Dendritic cell treated with granulocyte-macrophage colony-stimulating factor and Interleukin-4, amounts not matched to agents 40 ng/mL and 50 ng/mL, for 4 days (primary cell): ENCODE measurements around the gene SARS1.

ENCODE experiments used
- H3K27ac Mint-ChIP-seq: one replicate; pipeline ENCODE4 v1.8.0; 2022; ENCODE audit warnings: mild to moderate bottlenecking, mixed read lengths
- H3K27me3 Mint-ChIP-seq: one replicate; pipeline ENCODE4 v1.8.0; 2022; ENCODE audit warnings: mild to moderate bottlenecking, mixed read lengths
- H3K36me3 Mint-ChIP-seq: one replicate; pipeline ENCODE4 v1.8.0; 2022; ENCODE audit warnings: low read depth, mixed read lengths
- H3K4me1 Mint-ChIP-seq: one replicate; pipeline ENCODE4 v1.8.0; 2022; ENCODE audit warnings: low read depth, mixed read lengths
- H3K4me3 Mint-ChIP-seq: one replicate; pipeline ENCODE4 v1.8.0; 2022; ENCODE audit warnings: mild to moderate bottlenecking, moderate library complexity, mixed read lengths
- H3K9me3 Mint-ChIP-seq: one replicate; pipeline ENCODE4 v1.8.0; 2022; ENCODE audit warnings: mixed read lengths
- intact Hi-C: fragments of 100-400 bp; cut with micrococcal nuclease; formaldehyde crosslinking; loops from one replicate; pipeline ENCODE4 v1.15.0; 2022

SARS1 gene

DNA sequence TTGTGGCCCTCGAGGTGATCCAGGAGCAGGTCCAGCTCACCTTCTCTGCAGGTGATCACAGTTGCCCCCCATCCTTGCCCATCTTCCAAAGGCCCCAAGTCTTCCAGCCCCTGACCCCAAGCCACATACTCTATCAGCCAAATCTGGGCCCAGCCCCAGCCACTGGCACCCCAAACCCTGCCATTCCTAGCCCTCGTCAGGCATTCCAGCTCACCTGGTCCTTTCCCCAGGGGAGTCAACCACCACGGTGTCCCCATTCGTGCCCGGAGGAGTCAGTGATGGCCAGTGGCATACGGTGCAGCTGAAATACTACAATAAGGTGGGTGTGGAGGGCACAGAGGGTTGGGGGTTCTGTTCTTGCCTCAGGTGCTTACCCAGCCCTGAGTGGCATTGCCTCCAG is 47.9 kb downstream of the SARS1 start:
- intact Hi-C loops: loop anchor here (10.0 kb wide), 1 partner anchor 273 kb away; the partner anchor contains the start of gene GPR61
- Mint-ChIP-seq H3K27ac (no peak overlapping the region), H3K9me3 (no peaks in the 10 kb centered on the region), H3K4me3 (no peak overlapping the region), H3K4me1 (peaks cover 11% of the 10 kb centered on the region), H3K27me3 (peaks cover 17% of the 10 kb centered on the region), H3K36me3 (no peaks in the 10 kb centered on the region)

DNA sequence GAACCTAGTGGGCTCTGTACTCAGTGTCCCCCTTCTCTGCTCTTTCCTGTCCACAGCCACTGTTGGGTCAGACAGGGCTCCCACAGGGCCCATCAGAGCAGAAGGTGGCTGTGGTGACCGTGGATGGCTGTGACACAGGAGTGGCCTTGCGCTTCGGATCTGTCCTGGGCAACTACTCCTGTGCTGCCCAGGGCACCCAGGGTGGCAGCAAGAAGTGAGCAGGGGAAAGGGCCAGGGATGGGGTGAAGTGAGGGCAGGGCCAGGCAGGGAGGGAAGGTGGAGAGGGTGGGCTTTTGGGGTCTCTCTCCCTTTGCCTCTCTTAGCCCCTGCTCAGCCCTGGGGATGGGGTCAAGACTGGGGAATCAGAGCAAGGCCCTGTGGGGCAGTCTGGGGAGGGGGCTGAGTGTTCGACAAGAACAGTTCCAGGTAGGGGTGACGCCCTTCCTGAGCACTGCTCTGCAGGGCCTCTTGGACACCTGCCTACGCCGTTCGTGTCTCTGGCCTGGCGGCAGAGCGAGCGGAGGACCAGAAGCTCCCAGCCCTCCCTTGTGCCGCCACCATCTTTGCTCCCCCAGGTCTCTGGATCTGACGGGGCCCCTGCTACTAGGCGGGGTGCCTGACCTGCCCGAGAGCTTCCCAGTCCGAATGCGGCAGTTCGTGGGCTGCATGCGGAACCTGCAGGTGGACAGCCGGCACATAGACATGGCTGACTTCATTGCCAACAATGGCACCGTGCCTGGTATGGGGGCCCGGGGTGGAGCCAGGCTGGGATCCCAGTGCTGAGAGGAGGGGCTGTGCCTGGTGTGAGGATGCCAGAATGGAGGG is 48.7 kb downstream of the SARS1 start:
- no peaks in the 10 kb centered on the region for H3K36me3 Mint-ChIP-seq
- H3K27me3 Mint-ChIP-seq: peaks cover 15% of the 10 kb centered on the region
- no peak overlapping the region for H3K4me3 Mint-ChIP-seq
- intact Hi-C loops: loop anchor here (1.0 to 10.0 kb wide), 2 partner anchors 137 to 272 kb away; partner anchors contain the start of gene GPR61
- H3K4me1 Mint-ChIP-seq: peaks cover 11% of the 10 kb centered on the region
- no peaks in the 10 kb centered on the region for H3K9me3 Mint-ChIP-seq
- no peak overlapping the region for H3K27ac Mint-ChIP-seq

- intact Hi-C loops: loop anchor here (1.0 to 10.0 kb wide), 2 partner anchors 136 to 272 kb away; partner anchors contain the start of gene GPR61
- Mint-ChIP-seq H3K4me3 (no peak overlapping the region), H3K27ac (no peak overlapping the region), H3K27me3 (peaks cover 15% of the 10 kb centered on the region), H3K9me3 (no peaks in the 10 kb centered on the region), H3K4me1 (peaks cover 11% of the 10 kb centered on the region), H3K36me3 (no peaks in the 10 kb centered on the region)
These were observed 49.5 kb downstream of the SARS1 start for GRCh38 chr1:109263234-109263596.

- H3K4me3 Mint-ChIP-seq: no peak overlapping the region
- no peak overlapping the region for H3K27ac Mint-ChIP-seq
- H3K27me3 Mint-ChIP-seq: peaks cover 15% of the 10 kb centered on the region
- no peaks in the 10 kb centered on the region for H3K36me3 Mint-ChIP-seq
- peaks cover 11% of the 10 kb centered on the region for H3K4me1 Mint-ChIP-seq
- H3K9me3 Mint-ChIP-seq: no peaks in the 10 kb centered on the region
- intact Hi-C loops: loop anchor here (1.0 to 10.0 kb wide), 2 partner anchors 136 to 271 kb away; partner anchors contain the start of gene GPR61
These were observed 50.1 kb downstream of the SARS1 start for GRCh38 chr1:109263597-109264378.

DNA sequence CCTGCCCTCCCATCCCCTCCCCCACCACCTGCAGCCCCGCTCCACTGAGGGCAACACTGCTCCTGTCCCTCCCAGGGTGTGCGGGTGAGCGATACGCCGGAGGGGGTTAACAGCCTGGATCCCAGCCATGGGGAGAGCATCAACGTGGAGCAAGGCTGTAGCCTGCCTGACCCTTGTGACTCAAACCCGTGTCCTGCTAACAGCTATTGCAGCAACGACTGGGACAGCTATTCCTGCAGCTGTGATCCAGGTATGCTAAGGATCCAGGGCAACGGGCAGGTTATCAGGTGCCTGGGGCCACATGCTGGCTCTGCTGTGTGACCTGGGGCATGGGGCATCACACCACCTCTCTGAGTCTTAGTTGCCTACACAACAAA is 50.6 kb downstream of the SARS1 start:
- peaks cover 15% of the 10 kb centered on the region for H3K27me3 Mint-ChIP-seq
- intact Hi-C loops: loop anchor here (10.0 kb wide), 1 partner anchor 270 kb away; the partner anchor contains the start of gene GPR61
- H3K27ac Mint-ChIP-seq: no peak overlapping the region
- peaks cover 11% of the 10 kb centered on the region for H3K4me1 Mint-ChIP-seq
- no peaks in the 10 kb centered on the region for H3K9me3 Mint-ChIP-seq
- no peak overlapping the region for H3K4me3 Mint-ChIP-seq
- no peaks in the 10 kb centered on the region for H3K36me3 Mint-ChIP-seq

DNA sequence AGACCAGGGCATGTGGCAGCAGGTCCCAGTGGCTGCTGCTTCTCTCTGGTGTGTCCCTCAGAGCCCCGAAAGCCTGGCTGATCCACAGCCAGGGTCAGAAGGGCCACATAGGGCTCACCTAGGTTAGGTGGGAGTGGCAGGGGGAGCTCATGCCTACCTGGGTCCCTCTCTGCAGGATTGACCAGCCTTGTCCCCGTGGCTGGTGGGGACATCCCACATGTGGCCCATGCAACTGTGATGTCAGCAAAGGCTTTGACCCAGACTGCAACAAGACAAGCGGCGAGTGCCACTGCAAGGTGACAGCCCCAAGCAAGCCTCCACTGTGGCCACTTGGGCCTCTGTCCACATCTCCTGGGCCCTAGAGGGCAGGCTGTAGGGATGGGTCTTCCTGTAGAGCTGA is 51.3 kb downstream of the SARS1 start:
- Mint-ChIP-seq H3K4me3 (no peak overlapping the region), H3K9me3 (no peaks in the 10 kb centered on the region), H3K36me3 (no peaks in the 10 kb centered on the region), H3K4me1 (peaks cover 11% of the 10 kb centered on the region), H3K27ac (no peak overlapping the region), H3K27me3 (peaks cover 15% of the 10 kb centered on the region)
- intact Hi-C loops: loop anchor here (10.0 kb wide), 1 partner anchor 270 kb away; the partner anchor contains the start of gene GPR61

DNA sequence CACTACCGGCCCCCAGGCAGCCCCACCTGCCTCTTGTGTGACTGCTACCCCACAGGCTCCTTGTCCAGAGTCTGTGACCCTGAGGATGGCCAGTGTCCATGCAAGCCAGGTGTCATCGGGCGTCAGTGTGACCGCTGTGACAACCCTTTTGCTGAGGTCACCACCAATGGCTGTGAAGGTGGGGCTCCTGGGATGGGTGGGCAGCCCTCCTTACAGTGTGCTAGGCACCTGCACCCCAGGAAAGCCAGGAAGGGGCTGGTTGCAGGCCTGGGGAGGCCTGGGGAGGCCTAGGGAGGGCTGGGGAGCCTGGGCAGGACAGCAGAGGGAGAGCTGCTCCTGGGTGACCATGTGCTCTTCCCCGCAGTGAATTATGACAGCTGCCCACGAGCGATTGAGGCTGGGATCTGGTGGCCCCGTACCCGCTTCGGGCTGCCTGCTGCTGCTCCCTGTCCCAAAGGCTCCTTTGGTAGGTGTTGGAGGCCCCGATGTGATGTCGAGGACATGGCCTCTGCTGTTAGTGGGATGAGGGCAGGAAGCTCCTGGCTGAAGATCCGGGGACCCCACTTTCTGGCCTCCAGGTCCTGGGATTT is 52.1 kb downstream of the SARS1 start:
- H3K36me3 Mint-ChIP-seq: no peaks in the 10 kb centered on the region
- H3K4me1 Mint-ChIP-seq: peaks cover 11% of the 10 kb centered on the region
- H3K27me3 Mint-ChIP-seq: peaks cover 14% of the 10 kb centered on the region
- H3K27ac Mint-ChIP-seq: no peak overlapping the region
- H3K9me3 Mint-ChIP-seq: no peaks in the 10 kb centered on the region
- intact Hi-C loops: loop anchor here (10.0 kb wide), 1 partner anchor 269 kb away; the partner anchor contains the start of gene GPR61
- H3K4me3 Mint-ChIP-seq: no peak overlapping the region

DNA sequence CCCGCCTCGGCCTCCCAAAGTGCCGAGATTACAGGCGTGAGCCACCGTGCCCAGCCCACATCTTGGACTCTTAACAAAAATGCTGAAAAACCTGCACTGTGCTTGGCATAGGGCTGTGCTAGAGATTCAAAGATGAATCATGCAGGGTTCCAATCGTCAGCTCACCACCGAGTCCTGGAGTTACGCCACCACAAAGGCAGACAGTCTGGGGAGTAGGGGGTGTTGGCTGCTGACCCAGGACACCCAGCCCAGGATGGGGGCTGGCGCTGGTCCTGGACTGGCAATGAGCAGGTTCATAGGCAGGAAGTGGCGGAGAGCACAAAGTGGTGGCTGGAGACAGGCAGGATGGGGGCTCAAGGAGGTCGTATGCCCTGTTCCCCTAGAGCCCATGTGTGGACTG is 53.2 kb downstream of the SARS1 start:
- Mint-ChIP-seq H3K4me1 (peaks cover 11% of the 10 kb centered on the region), H3K27me3 (peaks cover 12% of the 10 kb centered on the region), H3K36me3 (no peaks in the 10 kb centered on the region), H3K9me3 (no peaks in the 10 kb centered on the region), H3K27ac (no peak overlapping the region), H3K4me3 (no peak overlapping the region)
- intact Hi-C loops: loop anchor here (10.0 kb wide), 1 partner anchor 268 kb away; the partner anchor contains the start of gene GPR61

DNA sequence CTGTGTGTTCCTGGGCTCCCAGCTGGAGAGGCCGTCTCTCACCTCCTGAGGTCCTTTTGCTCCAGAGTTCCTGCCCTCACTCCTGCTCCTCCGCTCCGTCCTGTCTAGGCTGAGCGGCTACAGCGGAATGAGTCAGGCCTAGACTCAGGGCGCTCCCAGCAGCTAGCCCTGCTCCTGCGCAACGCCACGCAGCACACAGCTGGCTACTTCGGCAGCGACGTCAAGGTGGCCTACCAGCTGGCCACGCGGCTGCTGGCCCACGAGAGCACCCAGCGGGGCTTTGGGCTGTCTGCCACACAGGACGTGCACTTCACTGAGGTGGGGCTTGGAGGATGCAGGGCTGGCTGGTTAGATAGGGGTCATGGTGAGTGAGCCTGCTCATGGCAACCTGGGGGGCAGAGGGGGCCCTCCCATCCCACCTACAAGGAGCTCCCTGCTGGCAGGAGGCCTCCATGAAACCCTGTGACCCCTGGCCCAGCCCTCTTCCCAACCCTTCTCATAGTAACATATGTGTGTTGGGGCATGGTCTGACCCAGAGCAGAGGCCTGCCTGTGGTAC is 54.1 kb downstream of the SARS1 start:
- Mint-ChIP-seq H3K4me1 (peaks cover 11% of the 10 kb centered on the region), H3K27ac (no peak overlapping the region), H3K27me3 (peaks cover 8% of the 10 kb centered on the region), H3K4me3 (no peak overlapping the region), H3K9me3 (no peaks in the 10 kb centered on the region), H3K36me3 (no peaks in the 10 kb centered on the region)
- intact Hi-C loops: loop anchor here (10.0 kb wide), 1 partner anchor 267 kb away; the partner anchor contains the start of gene GPR61

DNA sequence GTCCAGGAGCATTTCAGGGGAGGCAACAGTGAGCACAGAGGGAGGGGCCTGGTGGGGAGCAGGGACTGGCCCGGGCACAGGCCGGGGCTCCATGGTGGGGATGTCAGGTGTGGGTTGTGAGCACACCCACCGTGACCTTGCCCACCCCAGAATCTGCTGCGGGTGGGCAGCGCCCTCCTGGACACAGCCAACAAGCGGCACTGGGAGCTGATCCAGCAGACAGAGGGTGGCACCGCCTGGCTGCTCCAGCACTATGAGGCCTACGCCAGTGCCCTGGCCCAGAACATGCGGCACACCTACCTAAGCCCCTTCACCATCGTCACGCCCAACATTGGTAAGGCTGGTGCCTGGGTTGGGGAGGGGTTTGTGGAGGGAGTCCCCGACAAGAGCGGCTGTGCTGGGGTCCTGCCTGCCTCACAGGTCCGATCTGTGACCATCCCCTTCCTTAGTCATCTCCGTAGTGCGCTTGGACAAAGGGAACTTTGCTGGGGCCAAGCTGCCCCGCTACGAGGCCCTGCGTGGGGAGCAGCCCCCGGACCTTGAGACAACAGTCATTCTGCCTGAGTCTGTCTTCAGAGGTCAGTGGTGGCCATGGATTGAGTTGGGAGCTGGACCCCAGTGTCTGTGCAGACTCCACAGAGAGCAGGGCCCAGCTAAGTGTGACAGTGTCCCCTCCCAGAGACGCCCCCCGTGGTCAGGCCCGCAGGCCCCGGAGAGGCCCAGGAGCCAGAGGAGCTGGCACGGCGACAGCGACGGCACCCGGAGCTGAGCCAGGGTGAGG is 54.9 kb downstream of the SARS1 start:
- Mint-ChIP-seq H3K9me3 (no peaks in the 10 kb centered on the region), H3K27me3 (no peaks in the 10 kb centered on the region), H3K36me3 (no peaks in the 10 kb centered on the region), H3K4me3 (no peak overlapping the region), H3K4me1 (peaks cover 6% of the 10 kb centered on the region), H3K27ac (no peak overlapping the region)
- intact Hi-C loops: loop anchor here (10.0 kb wide), 1 partner anchor 266 kb away; the partner anchor contains the start of gene GPR61

- H3K4me1 Mint-ChIP-seq: peaks cover 8% of the 10 kb centered on the region
- peaks cover 4% of the 10 kb centered on the region for H3K27me3 Mint-ChIP-seq
- no peaks in the 10 kb centered on the region for H3K9me3 Mint-ChIP-seq
- no peak overlapping the region for H3K27ac Mint-ChIP-seq
- H3K36me3 Mint-ChIP-seq: no peaks in the 10 kb centered on the region
- intact Hi-C loops: loop anchor here (10.0 kb wide), 1 partner anchor 265 kb away; the partner anchor contains the start of gene GPR61
- no peak overlapping the region for H3K4me3 Mint-ChIP-seq
These were observed 55.7 kb downstream of the SARS1 start for GRCh38 chr1:109269212-109269980.

DNA sequence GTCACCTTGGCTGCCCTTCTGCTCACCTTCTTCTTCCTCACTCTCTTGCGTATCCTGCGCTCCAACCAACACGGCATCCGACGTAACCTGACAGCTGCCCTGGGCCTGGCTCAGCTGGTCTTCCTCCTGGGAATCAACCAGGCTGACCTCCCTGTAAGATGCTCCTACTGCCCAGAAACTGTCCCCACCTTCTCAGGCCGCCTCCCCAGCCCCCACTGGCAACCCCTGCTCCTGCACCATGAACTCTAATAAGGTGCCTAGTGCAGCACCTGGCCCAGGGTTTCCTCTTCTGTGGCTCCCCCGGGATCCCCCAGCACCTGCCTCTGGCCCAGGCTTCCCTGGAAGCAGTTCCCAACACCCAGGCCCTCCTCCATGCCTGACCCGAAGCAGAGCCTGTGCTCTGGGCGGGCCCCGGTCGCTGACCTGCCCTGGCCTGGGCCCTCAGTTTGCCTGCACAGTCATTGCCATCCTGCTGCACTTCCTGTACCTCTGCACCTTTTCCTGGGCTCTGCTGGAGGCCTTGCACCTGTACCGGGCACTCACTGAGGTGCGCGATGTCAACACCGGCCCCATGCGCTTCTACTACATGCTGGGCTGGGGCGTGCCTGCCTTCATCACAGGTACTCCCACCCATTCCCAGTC is 56.4 kb downstream of the SARS1 start:
- no peaks in the 10 kb centered on the region for H3K9me3 Mint-ChIP-seq
- no peak overlapping the region for H3K27ac Mint-ChIP-seq
- intact Hi-C loops: loop anchor here (10.0 kb wide), 1 partner anchor 265 kb away; the partner anchor contains the start of gene GPR61
- no peak overlapping the region for H3K4me3 Mint-ChIP-seq
- H3K27me3 Mint-ChIP-seq: peaks cover 4% of the 10 kb centered on the region
- no peaks in the 10 kb centered on the region for H3K36me3 Mint-ChIP-seq
- H3K4me1 Mint-ChIP-seq: peaks cover 15% of the 10 kb centered on the region
